PC-9 (cell line): ENCODE measurements around the gene PCGF6. TPM values are rescaled to one million over a fixed set of nuclear protein-coding genes. Genes with fewer than 3 reads are reported as not detected.

Source experiments
- BruUV-seq: library from RNA; stranded (reverse); fragments of 400-500 nt; replicated peaks from 2 replicates; lab custom pipeline; 2021; lab: Mats Ljungman, UMichigan
- CTCF ChIA-PET: fragments of 300-600 bp; sonication (Branson Sonifier 250); formaldehyde crosslinking; loops from one replicate; lab custom pipeline; 2022; ENCODE audit warnings: antibody characterized with exemption; lab: Charles Lee
- POLR2A ChIA-PET: fragments of 300-600 bp; sonication (Branson Sonifier 250); formaldehyde crosslinking; loops from one replicate; lab custom pipeline; 2022; ENCODE audit warnings: antibody characterized with exemption; ENCODE audit not compliant: unreplicated experiment; lab: Charles Lee
- DNase-seq, 2 experiments: peaks; one replicate each; pipeline versions ENCODE4 v3.0.0 to v3.0.0-alpha.2; 2015 to 2022; ENCODE audit warnings: mixed read lengths in 1 of 2
- H2AFZ ChIP-seq: fragments of 200-600 bp; sonication (generic); 2 replicates; pipeline ENCODE4 v1.8.1; 2017; ENCODE audit warnings: antibody characterized with exemption
- H3F3A ChIP-seq: fragments of 200-600 bp; sonication (generic); 2 replicates; pipeline ENCODE4 v1.8.1; 2017; ENCODE audit warnings: antibody characterized with exemption, mild to moderate bottlenecking, low read depth; ENCODE audit not compliant: insufficient read depth
- H3K27ac ChIP-seq: fragments of 200-600 bp; sonication (generic); 2 replicates; pipeline ENCODE4 v1.6.1; 2016; ENCODE audit warnings: mixed run types
- H3K27me3 ChIP-seq: fragments of 200-600 bp; sonication (generic); 2 replicates; pipeline ENCODE4 v1.6.1; 2016; ENCODE audit warnings: low read depth, mixed run types; ENCODE audit not compliant: insufficient read depth
- H3K36me3 ChIP-seq: fragments of 200-600 bp; sonication (generic); 2 replicates; pipeline ENCODE4 v1.6.1; 2016; ENCODE audit warnings: low read depth, mixed run types
- H3K4me1 ChIP-seq: fragments of 200-600 bp; sonication (generic); replicated peaks from 2 replicates; pipeline ENCODE4 v1.6.1; 2016; ENCODE audit warnings: mixed run types; ENCODE audit not compliant: insufficient read depth
- H3K4me2 ChIP-seq: fragments of 200-600 bp; sonication (generic); 2 replicates; pipeline ENCODE4 v1.6.1; 2017; ENCODE audit warnings: mixed run types
- H3K4me3 ChIP-seq: fragments of 200-600 bp; sonication (generic); 2 replicates; pipeline ENCODE4 v1.6.1; 2016; ENCODE audit warnings: mixed run types
- H3K79me2 ChIP-seq: fragments of 200-600 bp; sonication (generic); 2 replicates; pipeline ENCODE4 v1.6.1; 2017; ENCODE audit warnings: low read depth, mixed run types
- H3K9me2 ChIP-seq: fragments of 200-600 bp; sonication (generic); 2 replicates; pipeline ENCODE4 v1.8.1; 2017; ENCODE audit warnings: mild to moderate bottlenecking; ENCODE audit not compliant: insufficient read depth
- H3K9me3 ChIP-seq: fragments of 200-600 bp; sonication (generic); 2 replicates; pipeline ENCODE4 v1.8.1; 2016; ENCODE audit warnings: low read depth; ENCODE audit not compliant: insufficient read depth
- H4K20me1 ChIP-seq: fragments of 200-600 bp; sonication (generic); 2 replicates; pipeline ENCODE4 v1.8.1; 2017; ENCODE audit not compliant: insufficient read depth
- CTCF ChIP-seq: fragments of 200-600 bp; sonication (generic); conservative IDR thresholded peaks from 2 replicates; pipeline ENCODE4 v1.6.1; 2017; ENCODE audit warnings: mixed run types, antibody characterized with exemption, mild to moderate bottlenecking, moderate library complexity
- EZH2 ChIP-seq: fragments of 200-600 bp; sonication (generic); IDR thresholded peaks from 2 replicates; pipeline ENCODE4 v1.8.0; 2017; ENCODE audit warnings: antibody characterized with exemption, low read depth
- intact Hi-C: fragments of 100-400 bp; cut with micrococcal nuclease; formaldehyde crosslinking; loops from one replicate; pipeline ENCODE4 v1.10.0; 2022; ENCODE audit not compliant: unreplicated experiment
- total RNA-seq: library from RNA; stranded (reverse); gene quantifications from 2 replicates; pipeline ENCODE4 v1.2.3, GENCODE V29; 2021

The PCGF6 gene
- total RNA-seq, 1 experiment from 2014 or later: 4.5 TPM

GRCh38 chr10:103291588-103291987 is 59.4 kb downstream of the PCGF6 start:
- Histone ChIP-seq H3K36me3 (no peaks in the 10 kb centered on the region), H3K27me3 (no peaks in the 10 kb centered on the region), H3K9me2 (no peaks in the 10 kb centered on the region), H3K4me2 (no peak overlapping the region), H3K4me3 (no peak overlapping the region), H3K27ac (no peak overlapping the region), H3K9me3 (no peaks in the 10 kb centered on the region), H3K4me1 (peaks cover 7% of the 10 kb centered on the region; the same call in 1 of the 2 replicates), H4K20me1 (no peaks in the 10 kb centered on the region), H3K79me2 (no peaks in the 10 kb centered on the region), H3F3A (no peaks in the 10 kb centered on the region), H2AFZ (no peak overlapping the region)
- CTCF ChIA-PET: interaction anchor here (0.7 kb wide), 1 partner anchor 12 kb away, joined by 8 read pairs; no protein-coding TSS in a partner anchor
- POLR2A ChIA-PET: no interaction called here
- BruUV-seq: no TSS peak
- intact Hi-C loops: no loop called here
- no peak for DNase-seq
- TF ChIP-seq CTCF (no peak), EZH2 (no peak)

- H3F3A ChIP-seq: peaks cover 8% of the 10 kb centered on the region; the same call in 1 of the 2 replicates
- POLR2A ChIA-PET: no interaction called here
- H2AFZ ChIP-seq: no peak overlapping the region
- H4K20me1 ChIP-seq: no peaks in the 10 kb centered on the region
- H3K27ac ChIP-seq: no peak overlapping the region
- DNase-seq: no peak
- no peak overlapping the region for H3K4me2 ChIP-seq
- intact Hi-C loops: no loop called here
- CTCF ChIA-PET: no interaction called here
- H3K36me3 ChIP-seq: no peaks in the 10 kb centered on the region
- no peak overlapping the region for H3K4me3 ChIP-seq
- H3K27me3 ChIP-seq: no peaks in the 10 kb centered on the region
- H3K4me1 ChIP-seq: no peaks in the 10 kb centered on the region
- TF ChIP-seq EZH2: no peak
- TF ChIP-seq CTCF: no peak
- H3K9me2 ChIP-seq: no peaks in the 10 kb centered on the region
- H3K9me3 ChIP-seq: no peaks in the 10 kb centered on the region
- BruUV-seq: no TSS peak
- H3K79me2 ChIP-seq: no peaks in the 10 kb centered on the region
Measured at GRCh38 chr10:103287992-103288391, 62.9 kb downstream of the PCGF6 start.

GRCh38 chr10:103284170-103284569 is 66.8 kb downstream of the PCGF6 start:
- Histone ChIP-seq H3K36me3 (no peaks in the 10 kb centered on the region), H3K9me2 (no peaks in the 10 kb centered on the region), H3K27ac (no peak overlapping the region), H3K9me3 (no peaks in the 10 kb centered on the region), H3K4me3 (no peak overlapping the region), H2AFZ (no peak overlapping the region), H3K4me1 (0 out of 2 replicates have a peak, but pooled peaks cover 2% of the 10 kb centered on the region), H3F3A (peaks cover 8% of the 10 kb centered on the region; the same call in 1 of the 2 replicates), H3K27me3 (no peaks in the 10 kb centered on the region), H3K79me2 (peaks cover 3% of the 10 kb centered on the region; the same call in 1 of the 2 replicates), H3K4me2 (no peak overlapping the region), H4K20me1 (no peaks in the 10 kb centered on the region)
- intact Hi-C loops: no loop called here
- ChIA-PET POLR2A (no interaction called here), CTCF (no interaction called here)
- TF ChIP-seq EZH2: no peak
- TF ChIP-seq CTCF: no peak
- peak in 1 of 2 experiments; percentile 57 for DNase-seq
- no TSS peak for BruUV-seq
